GM12864 (cell line): Measurements from ENCODE around the gene PHKB.
"Not testable (repeated sequence)": the region's sequence is repeated elsewhere in the genome, so short reads cannot be mapped to it uniquely, and the experiment has no call there.

Experiments
- DNase-seq: peaks from one replicate; pipeline ENCODE4 v3.0.0-alpha.2; 2011; ENCODE audit warnings: low read depth
- H3K4me3 ChIP-seq: 2 replicates; pipeline ENCODE4 v1.5.1; 2011; ENCODE audit warnings: mild to moderate bottlenecking, low read depth, low read length, control low read depth
- TF ChIP-seq, protein P1 (sequence below): IDR thresholded peaks from 2 replicates; pipeline ENCODE4 v1.5.1; 2011; ENCODE audit warnings: low read depth, mild to moderate bottlenecking, moderate library complexity, low read length, control low read depth, inconsistent platforms; ENCODE audit errors: missing control alignments

PHKB gene

DNA sequence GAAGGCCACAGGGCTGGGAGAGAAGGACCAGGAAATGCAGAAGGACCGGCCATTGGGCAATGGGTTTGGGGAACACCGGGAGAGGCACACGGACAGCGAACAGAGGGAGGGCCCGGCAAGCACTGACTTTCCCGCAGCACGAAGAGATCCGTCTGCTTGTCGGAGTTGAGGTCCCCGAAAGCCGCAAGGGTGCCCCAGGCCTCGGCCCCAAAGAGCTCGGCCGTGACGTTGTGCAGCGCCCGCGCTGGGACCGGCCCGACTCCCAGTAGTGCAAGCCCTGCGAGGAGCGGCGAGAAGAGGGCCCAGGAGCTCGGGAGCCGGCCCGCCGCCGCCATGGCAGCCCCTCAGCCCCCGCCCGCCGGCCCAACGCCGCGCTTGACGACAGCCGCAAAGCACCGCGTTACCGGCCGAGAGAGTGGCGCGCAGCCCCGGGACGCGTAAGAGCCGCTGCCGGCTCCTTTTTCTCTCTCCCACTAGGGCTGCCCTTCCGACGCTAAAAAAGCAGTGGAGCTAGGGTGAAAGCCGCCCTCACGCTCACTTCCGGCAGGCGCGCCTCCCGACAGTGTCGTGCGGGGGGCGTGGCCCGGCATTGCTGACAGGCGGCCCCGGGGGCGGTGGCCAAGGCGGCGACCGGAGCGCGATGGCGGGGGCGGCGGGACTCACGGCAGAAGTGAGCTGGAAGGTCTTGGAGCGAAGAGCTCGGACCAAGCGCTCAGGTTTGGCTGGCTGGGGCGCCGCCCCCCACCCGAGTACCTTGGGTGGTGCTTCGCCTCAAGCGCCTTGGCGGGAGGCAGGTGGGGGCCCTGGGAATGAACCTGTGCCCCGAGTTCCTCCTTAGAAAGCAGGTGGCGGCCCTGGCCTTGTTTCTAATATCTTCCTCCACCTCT lies at the start of gene PHKB, which contains the start of gene ITFG1:
TSS of gene PHKB (plus strand) at position 621 of the 887 bp plus-strand sequence. CDS start at position 641, 20 bp downstream.
TSS of gene ITFG1 (minus strand) at position 353 of the 887 bp plus-strand sequence. CDS start at position 335, 18 bp downstream.
- TF ChIP-seq, protein P1, sequence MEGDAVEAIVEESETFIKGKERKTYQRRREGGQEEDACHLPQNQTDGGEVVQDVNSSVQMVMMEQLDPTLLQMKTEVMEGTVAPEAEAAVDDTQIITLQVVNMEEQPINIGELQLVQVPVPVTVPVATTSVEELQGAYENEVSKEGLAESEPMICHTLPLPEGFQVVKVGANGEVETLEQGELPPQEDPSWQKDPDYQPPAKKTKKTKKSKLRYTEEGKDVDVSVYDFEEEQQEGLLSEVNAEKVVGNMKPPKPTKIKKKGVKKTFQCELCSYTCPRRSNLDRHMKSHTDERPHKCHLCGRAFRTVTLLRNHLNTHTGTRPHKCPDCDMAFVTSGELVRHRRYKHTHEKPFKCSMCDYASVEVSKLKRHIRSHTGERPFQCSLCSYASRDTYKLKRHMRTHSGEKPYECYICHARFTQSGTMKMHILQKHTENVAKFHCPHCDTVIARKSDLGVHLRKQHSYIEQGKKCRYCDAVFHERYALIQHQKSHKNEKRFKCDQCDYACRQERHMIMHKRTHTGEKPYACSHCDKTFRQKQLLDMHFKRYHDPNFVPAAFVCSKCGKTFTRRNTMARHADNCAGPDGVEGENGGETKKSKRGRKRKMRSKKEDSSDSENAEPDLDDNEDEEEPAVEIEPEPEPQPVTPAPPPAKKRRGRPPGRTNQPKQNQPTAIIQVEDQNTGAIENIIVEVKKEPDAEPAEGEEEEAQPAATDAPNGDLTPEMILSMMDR, result no peak
- peak; percentile 86 for DNase-seq
- peak within 1 kb of the TSS; percentile 71 for H3K4me3 ChIP-seq

DNA sequence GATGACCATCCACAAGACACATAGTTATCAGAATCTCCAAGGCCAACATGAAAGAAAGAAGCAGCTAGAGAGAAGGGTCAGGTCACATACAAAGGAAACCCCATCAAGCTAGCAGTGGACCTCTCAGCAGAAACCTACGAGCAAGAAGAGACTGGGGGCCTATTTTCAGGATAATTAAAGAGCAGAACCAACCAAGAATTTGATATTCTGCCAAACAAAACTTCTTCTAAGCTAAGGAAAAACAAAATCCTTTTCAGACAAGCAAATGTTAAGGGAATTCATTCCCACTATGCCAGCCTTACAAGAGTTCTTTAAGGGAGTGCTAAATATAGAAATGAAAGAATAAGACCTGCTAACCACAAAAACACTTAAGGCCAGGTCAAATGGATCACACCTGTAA lies 48.1 kb upstream of the PHKB start:
- no peak overlapping the region for H3K4me3 ChIP-seq
- no peak for DNase-seq
- TF ChIP-seq, protein P1, result no peak

DNA sequence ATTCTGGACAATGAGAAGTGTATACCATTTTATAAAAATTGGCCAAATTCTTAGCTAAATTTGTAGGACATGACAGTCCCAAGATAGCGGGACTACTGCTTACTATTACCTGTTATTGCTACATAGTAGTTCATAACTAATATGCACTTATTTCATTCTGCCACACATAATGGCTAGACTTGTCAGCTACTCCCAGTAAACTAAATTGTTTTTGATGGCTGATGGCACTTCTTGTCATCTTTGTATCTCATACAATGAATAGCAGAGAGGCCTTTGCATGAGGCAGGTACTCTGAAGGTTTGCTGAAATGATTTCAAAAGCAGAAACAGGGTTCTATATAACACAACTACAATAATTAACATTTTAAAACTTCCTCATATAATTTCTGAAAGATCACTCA lies 44.3 kb upstream of the PHKB start:
- no peak for DNase-seq
- H3K4me3 ChIP-seq, result no peak overlapping the region
- TF ChIP-seq, protein P1, result no peak

DNA sequence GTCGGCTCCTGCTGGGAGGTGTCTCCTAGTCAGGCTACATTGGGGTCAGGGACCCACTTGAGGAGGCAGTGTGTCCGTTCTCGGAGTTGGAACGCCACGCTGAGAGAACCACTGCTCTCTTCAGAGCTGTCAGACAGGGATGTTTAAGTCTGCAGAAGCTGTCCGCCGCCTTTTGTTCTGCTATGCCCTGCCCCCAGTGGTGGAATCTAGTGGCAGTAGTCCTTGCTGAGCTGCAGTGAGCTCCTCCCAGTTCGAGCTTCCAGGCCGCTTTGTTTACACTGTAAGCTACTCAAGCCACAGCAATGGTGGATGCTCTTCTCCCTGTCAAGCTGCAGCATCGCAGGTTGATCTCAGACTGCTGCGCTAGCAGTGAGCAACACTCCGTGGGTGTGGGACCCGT lies 36.3 kb upstream of the PHKB start:
- TF ChIP-seq, protein P1, result no peak
- DNase-seq, result no peak
- H3K4me3 ChIP-seq, result no peak overlapping the region

DNA sequence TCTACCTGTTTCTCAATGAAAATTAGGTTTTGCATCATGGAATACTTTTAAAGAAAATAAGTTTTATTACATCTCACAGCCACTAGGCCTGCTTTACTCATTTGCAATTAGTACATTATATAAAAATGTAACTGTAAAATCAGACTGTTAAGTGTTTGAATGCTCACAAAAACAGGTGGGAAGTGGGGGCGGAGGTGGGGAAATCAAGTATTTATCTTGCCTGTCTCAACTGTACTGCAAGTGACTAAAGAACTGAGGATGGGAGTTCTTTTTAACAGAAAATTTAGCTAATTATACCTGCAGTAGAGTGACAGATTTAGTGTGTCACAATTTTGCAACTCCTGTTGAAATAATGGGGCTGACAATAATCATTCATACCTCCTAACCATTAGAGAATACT lies 34.3 kb upstream of the PHKB start:
- TF ChIP-seq, protein P1, result no peak
- no peak overlapping the region for H3K4me3 ChIP-seq
- DNase-seq, result no peak

DNA sequence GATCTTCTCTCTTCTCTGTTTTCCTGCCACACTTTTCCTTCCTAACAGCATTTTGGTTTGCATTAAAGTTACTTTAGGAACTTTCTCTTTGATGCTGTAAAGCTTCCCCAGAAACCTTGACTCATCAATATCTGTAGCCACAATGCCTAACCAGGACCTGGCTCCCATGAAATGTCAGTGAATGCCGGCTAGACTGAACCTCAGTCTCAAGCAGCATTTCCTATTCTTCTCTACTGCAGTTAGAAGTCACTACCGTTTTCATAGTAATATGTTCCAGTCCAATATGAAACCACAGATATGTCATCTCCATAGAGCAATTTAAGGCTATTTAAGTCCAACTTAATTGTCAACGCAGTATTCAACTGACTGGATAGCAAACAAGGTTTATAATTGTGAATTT lies 29.2 kb upstream of the PHKB start:
- TF ChIP-seq, protein P1, result no peak
- DNase-seq, result no peak
- no peak overlapping the region for H3K4me3 ChIP-seq

DNA sequence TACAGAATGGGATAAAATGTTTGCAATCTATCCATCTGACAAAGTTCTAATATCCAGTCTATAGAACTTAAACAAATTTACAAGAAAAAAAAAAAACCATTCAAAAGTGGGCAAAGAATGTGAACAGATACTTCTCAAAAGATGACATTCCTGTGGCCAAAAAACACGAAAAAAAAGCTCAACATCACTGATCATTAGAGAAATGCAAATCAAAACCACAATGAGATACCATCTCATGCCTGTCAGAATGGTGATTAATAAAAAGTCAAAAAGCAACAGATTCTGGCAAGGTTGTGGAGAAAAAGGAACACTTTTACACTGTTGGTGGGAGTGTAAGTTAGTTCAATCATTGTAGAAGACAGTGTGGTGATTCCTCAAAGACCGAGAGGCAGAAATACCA lies 26.9 kb upstream of the PHKB start:
- H3K4me3 ChIP-seq, DNase-seq: not testable (repeated sequence)

DNA sequence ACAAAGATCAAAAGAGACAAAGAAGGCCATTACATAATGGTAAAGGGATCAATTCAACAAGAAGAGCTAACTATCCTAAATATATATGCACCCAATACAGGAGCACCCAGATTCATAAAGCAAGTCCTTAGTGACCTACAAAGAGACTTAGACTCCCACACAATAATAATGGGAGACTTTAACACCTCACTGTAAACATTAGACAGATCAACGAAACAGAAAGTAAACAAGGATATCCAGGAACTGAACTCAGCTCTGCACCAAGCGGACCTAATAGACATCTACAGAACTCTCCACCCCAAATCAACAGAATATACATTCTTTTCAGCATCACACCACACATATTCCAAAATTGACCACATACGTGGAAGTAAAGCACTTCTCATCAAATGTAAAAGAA lies 21.1 kb upstream of the PHKB start:
- H3K4me3 ChIP-seq, DNase-seq: not testable (repeated sequence)

DNA sequence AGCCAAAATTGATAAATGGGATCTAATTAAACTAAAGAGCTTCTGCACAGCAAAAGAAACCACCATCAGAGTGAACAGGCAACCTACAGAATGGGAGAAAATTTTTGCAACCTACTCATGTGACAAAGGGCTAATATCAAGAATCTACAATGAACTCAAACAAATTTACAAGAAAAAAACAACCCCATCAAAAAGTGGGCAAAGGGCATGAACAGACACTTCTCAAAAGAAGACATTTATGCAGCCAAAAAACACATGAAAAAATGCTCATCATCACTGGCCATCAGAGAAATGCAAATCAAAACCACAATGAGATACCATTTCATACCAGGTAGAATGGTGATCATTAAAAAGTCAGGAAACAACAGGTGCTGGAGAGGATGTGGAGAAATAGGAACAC lies 18.2 kb upstream of the PHKB start:
- not testable (repeated sequence) for DNase-seq, H3K4me3 ChIP-seq
